Activated CD8-positive, alpha-beta memory T cell treated with anti-CD3 and anti-CD28 coated beads, Interleukin-2, amount 50 U/mL, for 1 hour (primary cell): ENCODE data around the gene PLEKHO2.

Source experiments
- DNase-seq: peaks from one replicate; pipeline ENCODE4 v3.0.0-alpha.2; 2020; ENCODE audit errors: extremely low read depth

Gene PLEKHO2

GRCh38 chr15:64912379-64913325 is 70.9 kb downstream of the PLEKHO2 start:
- no peak for DNase-seq

- DNase-seq: no peak
Observed at GRCh38 chr15:64915518-64916227, 74.0 kb downstream of the PLEKHO2 start.

- no peak for DNase-seq
Observed at GRCh38 chr15:64916365-64916764, 74.7 kb downstream of the PLEKHO2 start.

- no peak for DNase-seq
Observed at GRCh38 chr15:64917211-64917610, 75.5 kb downstream of the PLEKHO2 start.
